GM21381 (cell line): Measurements from ENCODE around the gene OR11A1.
"Not testable (repeated sequence)": the region's sequence is repeated elsewhere in the genome, so short reads cannot be mapped to it uniquely, and the experiment has no call there.

Source experiments
- ATAC-seq: cut with Tn5 transposase; IDR thresholded peaks from one replicate; pipeline ENCODE4 v1.9.1; 2021; ENCODE audit warnings: mild to moderate bottlenecking, moderate library complexity; ENCODE audit not compliant: unreplicated experiment

OR11A1 gene

GRCh38 chr6:29479560-29479959 lies 22.7 kb upstream of the OR11A1 start:
- ATAC-seq: no peak

DNA sequence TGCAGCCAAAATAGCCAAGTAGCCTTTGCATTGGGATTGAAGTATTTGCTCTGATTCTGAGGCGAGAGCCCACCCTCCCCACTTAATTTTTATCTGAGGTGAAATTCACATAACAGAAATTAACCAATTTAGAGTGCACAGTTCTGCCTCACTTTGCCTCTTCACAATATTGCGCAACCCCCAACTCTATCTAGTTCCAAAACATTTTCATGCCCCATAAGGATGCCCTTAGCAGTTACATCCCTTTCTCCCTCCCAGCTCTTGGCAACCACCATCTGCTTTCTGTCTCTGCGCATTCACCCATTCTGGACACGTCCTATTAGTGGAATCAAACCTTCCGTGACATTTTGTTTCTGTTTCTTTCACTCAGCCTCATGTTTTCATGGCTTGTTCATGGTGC lies 21.9 kb upstream of the OR11A1 start:
- ATAC-seq: no peak

GRCh38 chr6:29477923-29478450 lies 21.1 kb upstream of the OR11A1 start:
- ATAC-seq: no peak

- ATAC-seq: no peak
These were observed 18.1 kb upstream of the OR11A1 start for GRCh38 chr6:29474996-29475395.

DNA sequence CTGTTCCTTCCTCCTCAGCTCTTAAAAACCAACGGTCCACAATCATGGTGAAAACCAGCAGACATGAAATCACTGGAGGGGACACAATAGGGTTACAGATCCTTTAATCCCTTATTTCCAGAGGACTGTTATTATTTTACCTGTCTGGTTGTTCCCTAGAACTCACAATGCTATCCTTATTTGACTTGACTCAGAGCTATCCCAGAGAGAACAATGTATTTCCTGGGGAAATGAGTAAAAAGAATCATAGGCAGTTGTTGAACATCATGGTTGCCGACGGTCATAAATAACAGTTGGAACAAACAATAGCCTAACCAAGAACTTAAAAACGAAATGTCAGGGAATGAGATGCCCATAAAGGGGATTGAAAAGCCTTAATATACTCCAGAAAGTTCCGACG lies 9.4 kb upstream of the OR11A1 start:
- no peak for ATAC-seq

- no peak for ATAC-seq
These were observed 8.9 kb upstream of the OR11A1 start for GRCh38 chr6:29465801-29466200.

- ATAC-seq: no peak
These were observed 8.4 kb upstream of the OR11A1 start for GRCh38 chr6:29465279-29465678.

DNA sequence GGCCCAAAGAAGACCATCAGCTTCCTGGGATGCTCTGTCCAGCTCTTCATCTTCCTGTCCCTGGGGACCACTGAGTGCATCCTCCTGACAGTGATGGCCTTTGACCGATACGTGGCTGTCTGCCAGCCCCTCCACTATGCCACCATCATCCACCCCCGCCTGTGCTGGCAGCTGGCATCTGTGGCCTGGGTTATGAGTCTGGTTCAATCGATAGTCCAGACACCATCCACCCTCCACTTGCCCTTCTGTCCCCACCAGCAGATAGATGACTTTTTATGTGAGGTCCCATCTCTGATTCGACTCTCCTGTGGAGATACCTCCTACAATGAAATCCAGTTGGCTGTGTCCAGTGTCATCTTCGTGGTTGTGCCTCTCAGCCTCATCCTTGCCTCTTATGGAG lies 5.2 kb upstream of the OR11A1 start:
- ATAC-seq: no peak

- ATAC-seq: no peak
These were observed 4.3 kb upstream of the OR11A1 start for GRCh38 chr6:29461021-29461814.

GRCh38 chr6:29451471-29452193 lies 5.2 kb downstream of the OR11A1 start:
- ATAC-seq: no peak

GRCh38 chr6:29447670-29448069 lies 9.2 kb downstream of the OR11A1 start:
- ATAC-seq: no peak

GRCh38 chr6:29444031-29444430 lies 12.8 kb downstream of the OR11A1 start:
- ATAC-seq: not testable (repeated sequence)

GRCh38 chr6:29442719-29443118 lies 14.2 kb downstream of the OR11A1 start:
- ATAC-seq: no peak

- no peak for ATAC-seq
These were observed 17.9 kb downstream of the OR11A1 start, which contains the start of gene OR10C1 for GRCh38 chr6:29439006-29439405. TSS of gene OR10C1 (plus strand) at chr6:29439306. CDS start at chr6:29440016, 710 bp downstream.

DNA sequence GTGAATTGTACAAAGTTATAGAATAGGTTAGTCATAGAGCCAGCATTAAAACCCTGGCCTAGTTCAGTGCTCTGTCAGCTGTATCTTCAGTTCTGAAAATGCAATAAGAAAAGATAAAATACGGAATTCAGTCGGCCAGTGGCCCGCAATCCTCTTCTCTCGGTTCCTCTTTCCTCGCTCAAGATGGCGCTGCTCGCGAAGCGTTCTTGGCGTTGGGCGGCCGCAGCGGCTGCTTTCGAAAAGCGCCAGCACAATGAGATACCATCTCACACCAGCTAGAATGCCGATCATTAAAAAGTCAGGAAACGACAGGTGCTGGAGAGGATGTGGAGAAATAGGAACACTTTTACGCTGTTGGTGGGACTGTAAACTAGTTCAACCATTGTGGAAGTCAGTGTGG lies 20.1 kb downstream of the OR11A1 start:
- ATAC-seq: not testable (repeated sequence)

- no peak for ATAC-seq
These were observed 30.2 kb downstream of the OR11A1 start for GRCh38 chr6:29426654-29427053.

DNA sequence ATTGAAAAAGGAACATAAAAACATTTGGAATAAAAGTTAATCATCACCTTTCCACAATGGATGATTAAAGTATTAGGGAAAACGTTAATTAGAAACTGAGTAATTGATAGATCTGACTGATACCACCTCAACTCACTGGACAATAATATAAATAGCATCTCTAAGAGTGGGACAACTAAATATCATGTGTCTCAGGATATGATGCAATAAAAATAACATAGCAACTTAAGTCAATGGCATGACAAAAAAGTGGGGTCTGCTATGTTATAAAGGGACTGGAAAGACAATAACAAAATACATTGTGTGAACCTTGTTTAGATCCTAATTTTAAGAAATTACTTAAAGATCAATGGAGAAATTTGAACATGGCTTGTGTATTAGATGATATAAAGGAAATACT lies 31.8 kb downstream of the OR11A1 start:
- no peak for ATAC-seq

GRCh38 chr6:29424575-29424974 lies 32.3 kb downstream of the OR11A1 start:
- no peak for ATAC-seq

- no peak for ATAC-seq
These were observed 32.7 kb downstream of the OR11A1 start for GRCh38 chr6:29424168-29424567.

DNA sequence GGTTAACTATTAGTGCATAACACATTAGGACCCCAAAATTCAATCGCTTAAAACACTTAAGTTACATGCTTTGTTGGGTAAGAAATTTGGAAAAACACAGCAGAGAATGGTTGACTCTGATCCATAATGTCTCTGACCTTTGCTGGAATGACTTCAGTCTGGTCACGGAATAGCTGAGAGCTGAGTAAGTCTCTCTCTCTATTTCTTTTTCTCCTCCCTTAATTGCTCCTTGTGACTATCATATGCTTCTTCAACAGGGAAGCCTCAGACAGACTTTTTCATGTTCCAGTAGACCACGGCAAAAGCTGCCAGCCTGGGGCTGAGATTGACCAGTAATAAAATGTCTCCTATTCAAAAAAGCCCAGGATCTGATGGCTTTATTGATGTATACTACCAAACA lies 37.4 kb downstream of the OR11A1 start:
- no peak for ATAC-seq

DNA sequence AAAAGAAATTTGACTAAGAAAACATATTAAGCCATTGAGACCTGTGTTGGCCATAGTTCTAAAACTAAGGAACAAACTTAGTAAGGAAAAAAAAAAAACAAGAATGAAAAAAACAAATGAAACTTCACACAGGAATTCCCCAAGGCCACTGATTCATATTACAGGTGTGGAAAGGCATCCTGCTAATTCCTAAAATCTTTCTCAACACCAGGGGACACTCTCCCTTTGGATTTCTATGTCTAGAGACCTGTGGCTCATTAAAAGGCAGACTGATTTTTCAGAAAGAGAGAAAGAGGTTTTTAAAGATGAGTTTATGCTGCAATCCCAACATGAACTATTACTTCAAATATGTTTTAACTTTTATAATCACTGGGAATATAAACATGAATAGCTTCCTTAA lies 42.3 kb downstream of the OR11A1 start, which contains the start of gene OR12D1:
TSS of gene OR12D1 (plus strand) at position 341 of the 400 bp plus-strand sequence.
- ATAC-seq: no peak

DNA sequence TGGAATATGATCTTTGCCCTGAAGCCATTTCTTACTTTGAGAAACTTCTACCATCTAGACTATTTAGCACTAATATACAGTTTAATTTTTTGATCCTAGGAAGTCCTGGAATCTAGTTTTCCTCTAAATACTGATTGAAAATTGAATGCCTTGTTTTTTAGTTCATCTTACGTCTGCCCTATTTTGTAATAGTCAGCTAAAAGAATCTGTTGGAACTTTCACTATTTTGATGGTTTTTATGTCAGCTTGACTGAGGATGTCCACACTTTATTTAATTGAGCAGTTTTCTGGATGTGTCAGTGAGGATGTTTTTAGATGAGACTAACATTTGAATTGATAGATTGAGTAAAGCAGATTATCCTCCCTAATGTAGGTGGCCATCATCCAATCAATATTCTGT lies 53.1 kb downstream of the OR11A1 start:
- ATAC-seq: no peak
